Measurements from ENCODE around the gene B9D2.

Gene B9D2

DNA sequence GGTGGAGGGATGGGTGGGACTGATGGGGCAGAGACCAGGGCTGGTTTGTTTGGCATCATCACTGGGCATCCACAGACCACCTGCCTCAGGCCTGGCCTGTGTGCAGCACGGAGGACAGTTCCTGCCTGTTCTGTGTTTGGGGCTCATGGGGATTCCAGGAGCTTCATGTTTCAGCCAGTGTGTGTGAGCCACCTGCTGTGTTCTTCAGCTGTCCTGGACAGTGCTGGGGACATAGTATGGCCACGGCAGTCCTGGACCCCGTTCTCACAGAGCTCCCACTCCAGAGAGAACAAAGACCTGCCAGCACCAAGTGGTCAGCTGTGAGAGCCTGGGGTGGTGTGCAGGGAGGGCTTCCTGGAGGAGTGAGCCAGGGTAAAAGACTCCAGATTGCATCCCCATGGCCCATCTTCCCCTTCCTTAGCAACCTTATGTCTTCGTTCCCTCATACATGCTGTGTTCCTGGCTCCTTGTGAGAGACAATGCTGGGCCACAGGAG is 55.9 kb downstream of the B9D2 start:
- DNase-seq = no peak

DNA sequence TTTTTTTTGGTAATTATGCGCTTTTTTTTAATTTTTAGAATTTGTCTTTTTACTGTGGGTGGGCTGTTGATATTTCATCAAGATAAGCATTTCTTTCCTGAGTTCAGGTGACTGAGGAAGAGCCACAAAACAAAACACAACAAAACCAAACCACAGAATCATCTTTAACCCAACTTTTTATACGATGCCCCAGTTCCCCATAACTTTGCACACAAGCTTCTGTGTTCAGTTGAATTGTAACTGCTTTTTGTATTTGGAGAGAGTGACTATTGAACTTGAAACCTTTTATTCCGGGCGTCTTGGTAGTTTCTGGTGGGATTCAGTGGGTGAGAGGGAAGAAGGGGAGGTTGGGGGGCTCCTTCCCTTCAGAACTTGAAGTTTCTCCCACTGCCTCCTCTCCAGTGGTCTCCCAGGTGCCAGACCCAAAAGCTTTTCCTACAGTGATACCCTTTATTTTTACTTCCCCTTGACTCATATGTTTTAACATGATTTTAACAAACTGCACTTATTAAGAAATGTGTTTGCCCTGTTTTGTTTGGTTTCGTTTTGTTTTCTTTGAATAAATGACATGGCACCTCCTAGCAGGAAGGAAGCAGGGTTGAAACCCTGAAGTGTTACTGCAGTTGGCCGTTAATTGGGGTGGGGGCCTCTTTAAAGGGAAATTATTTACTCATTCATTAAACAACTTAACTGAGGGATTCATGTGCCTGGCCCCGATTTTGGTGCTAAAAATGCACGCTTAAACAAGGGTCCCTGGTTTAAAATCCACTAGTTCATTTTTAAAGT is 56.7 kb downstream of the B9D2 start:
- DNase-seq = no peak

DNA sequence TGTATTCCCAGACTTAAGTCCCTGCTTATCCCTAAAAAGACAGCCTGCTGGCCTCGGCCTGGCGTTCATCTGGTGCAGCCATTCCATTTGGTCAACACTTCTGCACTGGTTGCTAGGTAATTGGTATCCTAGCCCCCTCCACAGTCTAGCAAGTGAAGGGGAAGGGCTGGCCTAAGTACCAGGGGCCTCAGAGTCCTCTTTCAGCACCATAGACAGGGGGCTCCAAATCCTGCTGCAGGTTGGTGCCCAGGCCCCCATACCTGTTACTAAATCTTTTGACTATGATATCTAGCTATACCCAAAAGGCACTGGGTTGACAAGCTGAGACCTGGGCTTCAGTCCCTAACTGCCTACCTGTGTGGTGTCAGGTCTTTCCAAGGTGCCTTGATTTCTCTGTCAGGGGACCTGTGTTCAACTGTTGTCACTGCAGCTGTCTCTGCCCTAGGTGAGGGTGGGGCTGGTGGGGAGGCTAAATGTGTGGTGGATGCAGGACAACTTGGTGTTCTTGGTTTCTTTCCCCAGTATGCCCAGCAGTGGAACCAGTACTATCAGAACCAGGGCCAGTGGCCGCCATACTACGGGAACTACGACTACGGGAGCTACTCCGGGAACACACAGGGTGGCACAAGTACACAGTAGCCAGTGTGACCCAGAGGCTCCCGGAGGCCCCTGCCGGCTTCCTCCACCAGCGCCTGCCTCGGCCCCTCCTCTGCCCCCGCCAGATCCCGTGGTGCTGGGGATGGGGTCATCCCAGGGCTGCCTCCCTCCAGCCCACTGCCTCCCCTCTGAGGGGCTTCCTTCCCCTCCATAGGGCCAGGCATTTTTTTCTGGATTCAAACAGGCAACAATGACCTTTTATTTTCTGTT is 57.8 kb downstream of the B9D2 start:
- no peak for DNase-seq

DNA sequence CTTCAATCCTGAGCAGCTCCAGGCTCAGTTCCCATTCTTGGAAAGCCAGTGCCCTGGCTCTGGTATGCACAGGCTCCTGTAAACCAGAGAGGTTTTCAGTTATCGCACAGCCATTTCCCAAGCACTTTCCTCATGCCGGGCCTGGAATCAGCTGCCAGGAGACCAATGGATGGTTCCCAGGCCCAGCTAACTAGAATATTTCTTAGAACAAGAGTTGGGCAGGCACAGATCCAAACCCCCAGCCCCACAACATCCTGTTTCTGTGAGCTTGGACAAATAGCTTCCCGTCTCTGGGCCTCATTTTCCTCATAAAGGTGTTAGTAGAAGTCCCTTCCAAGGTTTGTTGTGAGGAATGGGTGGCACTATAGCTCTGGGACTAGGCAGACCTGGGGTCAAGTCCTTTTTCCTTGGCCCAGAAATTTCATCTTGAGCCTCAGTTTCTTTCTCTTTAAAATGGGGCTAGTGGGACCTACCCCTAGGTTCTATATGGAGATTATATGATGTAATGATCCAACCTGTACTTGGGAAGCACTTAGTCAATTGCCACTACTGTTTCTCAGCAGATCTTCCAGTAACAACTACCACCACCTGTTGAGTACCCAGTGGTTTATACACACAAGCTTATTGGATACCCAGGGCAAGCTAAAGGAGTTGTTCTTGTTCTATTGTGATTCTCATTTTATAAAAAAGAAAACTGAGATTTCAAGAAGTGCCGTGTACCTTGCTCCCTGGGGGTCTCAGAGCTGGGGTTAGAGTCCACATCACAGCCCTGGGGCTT is 59.1 kb downstream of the B9D2 start:
- no peak for DNase-seq
